CD4-positive, alpha-beta memory T cell (primary cell): ENCODE data around the gene ZSWIM2. TPM values are rescaled to one million over a fixed set of nuclear protein-coding genes. Genes with fewer than 3 reads are reported as not detected.
"Not testable (repeated sequence)": the region's sequence is repeated elsewhere in the genome, so short reads cannot be mapped to it uniquely, and the experiment has no call there.

Experiments used
- CTCF ChIA-PET: fragments of 350-600 bp; sonication (Branson Sonifier 250); formaldehyde crosslinking; loops from one replicate; lab custom pipeline; 2021; ENCODE audit warnings: inconsistent platforms; ENCODE audit not compliant: partially characterized antibody; lab: Charles Lee
- POLR2A ChIA-PET: fragments of 350-600 bp; sonication (Branson Sonifier 250); formaldehyde crosslinking; loops from one replicate; lab custom pipeline; 2021; ENCODE audit not compliant: partially characterized antibody; lab: Charles Lee
- DNase-seq, 5 donors: peaks; one replicate each; pipeline versions ENCODE4 v3.0.0 to v3.0.0-alpha.2; 2020 to 2022; ENCODE audit warnings: mixed read lengths in 1 of 5
- H3K27ac ChIP-seq: one replicate; pipeline ENCODE4 v1.7.0; 2013; ENCODE audit warnings: low read depth, low read length
- H3K27me3 ChIP-seq: 2 replicates; pipeline ENCODE4 v1.7.0; 2013; ENCODE audit warnings: mild to moderate bottlenecking, low read length, moderate library complexity; ENCODE audit not compliant: insufficient read depth
- H3K36me3 ChIP-seq: 2 replicates; pipeline ENCODE4 v1.7.0; 2013; ENCODE audit warnings: mild to moderate bottlenecking, low read length, moderate library complexity; ENCODE audit not compliant: insufficient read depth
- H3K4me1 ChIP-seq: 2 replicates; pipeline ENCODE4 v1.7.0; 2013; ENCODE audit warnings: mild to moderate bottlenecking, low read length, moderate library complexity; ENCODE audit not compliant: insufficient read depth
- H3K4me3 ChIP-seq, 2 donors: one replicate each; pipeline ENCODE4 v1.7.0; 2013; ENCODE audit warnings: low read length in 2 of 2, mild to moderate bottlenecking in 1 of 2
- H3K9me3 ChIP-seq, 2 donors: one replicate each; pipeline ENCODE4 v1.7.0; 2013; ENCODE audit warnings: low read length in 2 of 2, control low read depth in 1 of 2; ENCODE audit not compliant: control insufficient read depth in 1 of 2
- H3K27ac Mint-ChIP-seq, 7 donors: one replicate each; pipeline ENCODE4 v1.8.0; 2020 to 2021; ENCODE audit warnings: mixed read lengths in 7 of 7, mild to moderate bottlenecking in 6 of 7, inconsistent platforms in 3 of 7, moderate library complexity in 3 of 7
- H3K27me3 Mint-ChIP-seq, 2 donors: one replicate each; pipeline ENCODE4 v1.8.0; 2020 to 2021; ENCODE audit warnings: mixed read lengths in 2 of 2
- H3K36me3 Mint-ChIP-seq, 2 donors: one replicate each; pipeline ENCODE4 v1.8.0; 2020 to 2021; ENCODE audit warnings: mixed read lengths in 2 of 2, inconsistent platforms in 1 of 2, mild to moderate bottlenecking in 1 of 2
- H3K4me1 Mint-ChIP-seq, 4 donors: one replicate each; pipeline ENCODE4 v1.8.0; 2020 to 2021; ENCODE audit warnings: mixed read lengths in 4 of 4, mild to moderate bottlenecking in 1 of 4
- H3K4me3 Mint-ChIP-seq, 8 donors: one replicate each; pipeline ENCODE4 v1.8.0; 2020 to 2021; ENCODE audit warnings: mixed read lengths in 8 of 8, mild to moderate bottlenecking in 7 of 8, moderate library complexity in 6 of 8, inconsistent platforms in 3 of 8
- H3K9me3 Mint-ChIP-seq, 8 donors: one replicate each; pipeline ENCODE4 v1.8.0; 2020 to 2021; ENCODE audit warnings: mixed read lengths in 8 of 8, mild to moderate bottlenecking in 5 of 8, inconsistent platforms in 3 of 8, moderate library complexity in 1 of 8
- intact Hi-C: fragments of 100-400 bp; cut with micrococcal nuclease; formaldehyde crosslinking; loops from one replicate; pipeline ENCODE4 v1.15.1; 2023
- polyA plus RNA-seq, 2 donors: library from polyadenylated mRNA; unstranded; fragments of 300-500 nt; fragmentation: Illumina TruSeq; gene quantifications; one replicate each; pipeline ENCODE4 v1.2.3, GENCODE V29; 2021
- total RNA-seq, 2 experiments: library from RNA; stranded (reverse); gene quantifications; one replicate each; pipeline ENCODE4 v1.2.3, GENCODE V29; 2021

ZSWIM2 gene
- total and polyA plus RNA-seq, 4 experiments from 2014 or later: not detected

- Histone ChIP-seq H3K27ac (no peak overlapping the region), H3K27me3 (no peaks in the 10 kb centered on the region), H3K4me1 (no peaks in the 10 kb centered on the region), H3K36me3 (no peaks in the 10 kb centered on the region), H3K4me3 (no peak overlapping the region), H3K9me3 (no peaks in the 10 kb centered on the region)
- ChIA-PET CTCF (no interaction called here), POLR2A (no interaction called here)
- Mint-ChIP-seq H3K36me3 (no peaks in the 10 kb centered on the region), H3K4me3 (no peak overlapping the region), H3K27ac (no peak overlapping the region), H3K27me3 (peaks cover 0 to 2% of the 10 kb centered on the region in 2 donors), H3K4me1 (no peaks in the 10 kb centered on the region), H3K9me3 (peaks cover 0 to 3% (median 0%) of the 10 kb centered on the region in 8 donors)
- intact Hi-C loops: no loop called here
- DNase-seq: no peak
Observed at GRCh38 chr2:186841940-186842339, 7.0 kb downstream of the ZSWIM2 start.

GRCh38 chr2:186835628-186836027 lies 13.3 kb downstream of the ZSWIM2 start:
- no peak overlapping the region for H3K4me3 ChIP-seq
- peaks cover 0 to 4% (median 0%) of the 10 kb centered on the region in 8 donors for H3K9me3 Mint-ChIP-seq
- ChIA-PET POLR2A (no interaction called here), CTCF (no interaction called here)
- intact Hi-C loops: no loop called here
- H3K36me3 Mint-ChIP-seq: no peaks in the 10 kb centered on the region
- no peaks in the 10 kb centered on the region for H3K9me3 ChIP-seq
- H3K27ac Mint-ChIP-seq: peak overlapping the region in 1 of 7 donors; percentile 32
- H3K4me3 Mint-ChIP-seq: peak overlapping the region in 1 of 8 donors; percentile 14
- no peak overlapping the region for H3K27ac ChIP-seq
- no peaks in the 10 kb centered on the region for H3K4me1 ChIP-seq
- no peaks in the 10 kb centered on the region for H3K27me3 Mint-ChIP-seq
- H3K36me3 ChIP-seq: no peaks in the 10 kb centered on the region
- H3K4me1 Mint-ChIP-seq: no peaks in the 10 kb centered on the region
- H3K27me3 ChIP-seq: no peaks in the 10 kb centered on the region
- DNase-seq: no peak

GRCh38 chr2:186827862-186828492 lies 21.0 kb downstream of the ZSWIM2 start:
- no peak for DNase-seq
- no peaks in the 10 kb centered on the region for H3K4me1 ChIP-seq
- H3K27ac ChIP-seq: no peak overlapping the region
- ChIA-PET POLR2A (no interaction called here), CTCF (no interaction called here)
- H3K9me3 ChIP-seq: no peaks in the 10 kb centered on the region
- H3K4me3 Mint-ChIP-seq: no peak overlapping the region
- H3K27me3 ChIP-seq: no peaks in the 10 kb centered on the region
- H3K27ac Mint-ChIP-seq: no peak overlapping the region
- intact Hi-C loops: no loop called here
- H3K36me3 Mint-ChIP-seq: no peaks in the 10 kb centered on the region
- H3K4me1 Mint-ChIP-seq: no peaks in the 10 kb centered on the region
- peaks cover 0 to 4% (median 0%) of the 10 kb centered on the region in 8 donors for H3K9me3 Mint-ChIP-seq
- no peaks in the 10 kb centered on the region for H3K36me3 ChIP-seq
- H3K27me3 Mint-ChIP-seq: no peaks in the 10 kb centered on the region
- no peak overlapping the region for H3K4me3 ChIP-seq

- no peaks in the 10 kb centered on the region for H3K27me3 Mint-ChIP-seq
- no peaks in the 10 kb centered on the region for H3K36me3 Mint-ChIP-seq
- ChIA-PET POLR2A (no interaction called here), CTCF (no interaction called here)
- Histone ChIP-seq H3K36me3 (no peaks in the 10 kb centered on the region), H3K27ac (no peak overlapping the region), H3K27me3 (no peaks in the 10 kb centered on the region), H3K9me3 (no peaks in the 10 kb centered on the region), H3K4me3 (no peak overlapping the region), H3K4me1 (no peaks in the 10 kb centered on the region)
- intact Hi-C loops: no loop called here
- peaks cover 0 to 4% (median 0%) of the 10 kb centered on the region in 8 donors for H3K9me3 Mint-ChIP-seq
- DNase-seq: no peak
- H3K4me1 Mint-ChIP-seq: no peaks in the 10 kb centered on the region
- no peak overlapping the region for H3K4me3 Mint-ChIP-seq
- H3K27ac Mint-ChIP-seq: no peak overlapping the region
Observed at GRCh38 chr2:186827411-186827810, 21.6 kb downstream of the ZSWIM2 start.

GRCh38 chr2:186822323-186822722 lies 26.6 kb downstream of the ZSWIM2 start:
- POLR2A ChIA-PET: no interaction called here
- Histone ChIP-seq H3K27ac (no peak overlapping the region), H3K36me3 (no peaks in the 10 kb centered on the region), H3K4me1 (no peaks in the 10 kb centered on the region), H3K4me3 (no peak overlapping the region), H3K27me3 (no peaks in the 10 kb centered on the region), H3K9me3 (no peaks in the 10 kb centered on the region)
- Mint-ChIP-seq H3K27ac (no peak overlapping the region), H3K9me3 (peaks cover 0 to 3% (median 0%) of the 10 kb centered on the region in 8 donors), H3K4me3 (no peak overlapping the region), H3K27me3 (no peaks in the 10 kb centered on the region), H3K4me1 (no peaks in the 10 kb centered on the region), H3K36me3 (no peaks in the 10 kb centered on the region)
- DNase-seq: no peak
- CTCF ChIA-PET: no interaction called here
- intact Hi-C loops: no loop called here

GRCh38 chr2:186820303-186820702 lies 28.7 kb downstream of the ZSWIM2 start:
- Mint-ChIP-seq H3K27ac (no peak overlapping the region), H3K36me3 (no peaks in the 10 kb centered on the region), H3K4me3 (no peak overlapping the region), H3K9me3 (peaks cover 0 to 8% (median 3%) of the 10 kb centered on the region in 8 donors), H3K27me3 (no peaks in the 10 kb centered on the region), H3K4me1 (no peaks in the 10 kb centered on the region)
- no peak for DNase-seq
- no peaks in the 10 kb centered on the region for H3K36me3 ChIP-seq
- no peaks in the 10 kb centered on the region for H3K27me3 ChIP-seq
- no peaks in the 10 kb centered on the region for H3K4me1 ChIP-seq
- CTCF ChIA-PET: no interaction called here
- no peaks in the 10 kb centered on the region for H3K9me3 ChIP-seq
- intact Hi-C loops: no loop called here
- H3K27ac ChIP-seq: no peak overlapping the region
- no peak overlapping the region for H3K4me3 ChIP-seq
- POLR2A ChIA-PET: no interaction called here

- intact Hi-C loops, H3K9me3 ChIP-seq, H3K36me3 Mint-ChIP-seq, H3K27ac ChIP-seq, H3K36me3 ChIP-seq, H3K4me3 ChIP-seq, DNase-seq, H3K27me3 ChIP-seq, H3K27me3 Mint-ChIP-seq, CTCF ChIA-PET, POLR2A ChIA-PET, H3K4me3 Mint-ChIP-seq, H3K4me1 Mint-ChIP-seq, H3K4me1 ChIP-seq, H3K27ac Mint-ChIP-seq: not testable (repeated sequence)
- H3K9me3 Mint-ChIP-seq: peaks cover 0 to 18% (median 4%) of the 10 kb centered on the region in 8 donors
Observed at GRCh38 chr2:186811760-186812159, 37.2 kb downstream of the ZSWIM2 start.
